NAMALWA (cell line): ENCODE results near the gene MED27.
"Not testable (repeated sequence)": the region's sequence is repeated elsewhere in the genome, so short reads cannot be mapped to it uniquely, and the experiment has no call there.

Experiments
- DNase-seq: peaks from one replicate; pipeline ENCODE4 v3.0.0-alpha.2; 2015; ENCODE audit warnings: low spot score

MED27 gene

GRCh38 chr9:131963072-131964030 lies 116.3 kb downstream of the MED27 start:
- no peak for DNase-seq

GRCh38 chr9:131961496-131961880 lies 118.2 kb downstream of the MED27 start:
- DNase-seq: no peak

- no peak for DNase-seq
These were observed 118.7 kb downstream of the MED27 start for GRCh38 chr9:131960851-131961495.

- DNase-seq: no peak
These were observed 119.4 kb downstream of the MED27 start for GRCh38 chr9:131960311-131960710.

- no peak for DNase-seq
These were observed 119.8 kb downstream of the MED27 start for GRCh38 chr9:131959887-131960286.

GRCh38 chr9:131959056-131959455 lies 120.6 kb downstream of the MED27 start:
- no peak for DNase-seq

- peak; percentile 22 for DNase-seq
These were observed 125.4 kb downstream of the MED27 start for GRCh38 chr9:131954299-131954698.

- DNase-seq: no peak
These were observed 127.8 kb downstream of the MED27 start for GRCh38 chr9:131951905-131952304.

- DNase-seq: no peak
These were observed 128.5 kb downstream of the MED27 start for GRCh38 chr9:131951155-131951554.

- no peak for DNase-seq
These were observed 129.2 kb downstream of the MED27 start for GRCh38 chr9:131950487-131950886.

- DNase-seq: no peak
These were observed 133.5 kb downstream of the MED27 start for GRCh38 chr9:131946180-131946579.

- no peak for DNase-seq
These were observed 136.3 kb downstream of the MED27 start for GRCh38 chr9:131943351-131943841.

GRCh38 chr9:131942146-131942720 lies 137.4 kb downstream of the MED27 start:
- no peak for DNase-seq

GRCh38 chr9:131937451-131937850 lies 142.2 kb downstream of the MED27 start:
- DNase-seq: no peak

- DNase-seq: no peak
These were observed 142.7 kb downstream of the MED27 start for GRCh38 chr9:131936929-131937328.

- no peak for DNase-seq
These were observed 145.0 kb downstream of the MED27 start for GRCh38 chr9:131934673-131935072.

GRCh38 chr9:131927091-131927490 lies 152.6 kb downstream of the MED27 start:
- DNase-seq: no peak

GRCh38 chr9:131926360-131926922 lies 153.2 kb downstream of the MED27 start:
- no peak for DNase-seq

- no peak for DNase-seq
These were observed 153.9 kb downstream of the MED27 start for GRCh38 chr9:131925677-131926177.

- DNase-seq: no peak
These were observed 155.9 kb downstream of the MED27 start for GRCh38 chr9:131923766-131924165.

GRCh38 chr9:131923132-131923671 lies 156.5 kb downstream of the MED27 start:
- no peak for DNase-seq

GRCh38 chr9:131921635-131922034 lies 158.0 kb downstream of the MED27 start:
- not testable (repeated sequence) for DNase-seq
